Spleen (tissue), 7 donors: ENCODE data around the gene PTPRZ1.

Source experiments
- CTCF ChIP-seq, 11 experiments: fragments of 200-600 bp in 7 of 11; fragments of 450-650 bp in 4 of 11; sonication (generic) in 4 of 11; IDR thresholded peaks in 8 of 11; conservative IDR thresholded peaks in 3 of 11; 1 replicate in 7 of 11; 2 replicates in 4 of 11; pipeline versions ENCODE4 v1.4.0 to v1.8.0; 2016 to 2021; ENCODE audit warnings: antibody characterized with exemption in 11 of 11, inconsistent platforms in 4 of 11, mild to moderate bottlenecking in 1 of 11
- POLR2A ChIP-seq, 3 donors: fragments of 450-650 bp; IDR thresholded peaks; one replicate each; pipeline ENCODE4 v1.5.1; 2017; ENCODE audit warnings: antibody characterized with exemption in 3 of 3, mild to moderate bottlenecking in 1 of 3
- POLR2AphosphoS5 ChIP-seq, 3 donors: sonication (generic); formaldehyde crosslinking; IDR thresholded peaks; one replicate each; pipeline ENCODE4 v1.5.1; 2017; ENCODE audit warnings: antibody characterized with exemption in 3 of 3
- donor health status: DM: no; HTN: no; CAD: no; lungs with moderate emphysema.
- donor health status: DM: no; HTN: no; CAD: no.
- donor health status: DM: no; HTN: no; CAD: no.

GRCh38 chr7:122010116-122010515 lies 137.2 kb downstream of the PTPRZ1 start:
- TF ChIP-seq CTCF (IDR thresholded peaks at IDR 0.05 in 8 of 11, conservative IDR thresholded peaks at IDR 0.05 in 3 of 11) (no peak), POLR2AphosphoS5 (IDR thresholded peaks at IDR 0.05) (no peak), POLR2A (IDR thresholded peaks at IDR 0.05) (no peak)
